HG02623 (cell line): ENCODE results near the gene ST6GALNAC2.

Experiments
- ATAC-seq: cut with Tn5 transposase; IDR thresholded peaks from one replicate; pipeline ENCODE4 v1.9.1; 2021; ENCODE audit warnings: moderate library complexity; ENCODE audit not compliant: unreplicated experiment

Gene ST6GALNAC2

DNA sequence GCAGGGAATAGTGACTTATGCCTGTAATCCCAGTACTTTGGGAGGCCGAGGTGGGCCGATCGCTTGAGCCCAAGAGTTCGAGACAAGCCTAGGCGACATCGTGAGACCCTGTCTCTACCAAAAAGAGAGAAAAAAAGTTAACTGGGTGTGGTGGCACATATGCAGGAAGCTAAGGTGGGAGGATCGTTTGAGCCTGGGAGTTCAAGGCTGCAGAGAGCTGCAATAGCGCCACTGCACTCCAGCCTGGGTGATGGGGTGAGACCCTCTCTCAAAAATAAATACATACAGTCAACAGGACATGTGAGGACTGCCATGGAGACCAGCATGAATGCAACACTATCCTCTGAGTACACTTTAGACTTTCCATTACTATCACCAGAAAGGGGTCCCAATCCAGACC is 15.4 kb upstream of the ST6GALNAC2 start:
- no peak for ATAC-seq

DNA sequence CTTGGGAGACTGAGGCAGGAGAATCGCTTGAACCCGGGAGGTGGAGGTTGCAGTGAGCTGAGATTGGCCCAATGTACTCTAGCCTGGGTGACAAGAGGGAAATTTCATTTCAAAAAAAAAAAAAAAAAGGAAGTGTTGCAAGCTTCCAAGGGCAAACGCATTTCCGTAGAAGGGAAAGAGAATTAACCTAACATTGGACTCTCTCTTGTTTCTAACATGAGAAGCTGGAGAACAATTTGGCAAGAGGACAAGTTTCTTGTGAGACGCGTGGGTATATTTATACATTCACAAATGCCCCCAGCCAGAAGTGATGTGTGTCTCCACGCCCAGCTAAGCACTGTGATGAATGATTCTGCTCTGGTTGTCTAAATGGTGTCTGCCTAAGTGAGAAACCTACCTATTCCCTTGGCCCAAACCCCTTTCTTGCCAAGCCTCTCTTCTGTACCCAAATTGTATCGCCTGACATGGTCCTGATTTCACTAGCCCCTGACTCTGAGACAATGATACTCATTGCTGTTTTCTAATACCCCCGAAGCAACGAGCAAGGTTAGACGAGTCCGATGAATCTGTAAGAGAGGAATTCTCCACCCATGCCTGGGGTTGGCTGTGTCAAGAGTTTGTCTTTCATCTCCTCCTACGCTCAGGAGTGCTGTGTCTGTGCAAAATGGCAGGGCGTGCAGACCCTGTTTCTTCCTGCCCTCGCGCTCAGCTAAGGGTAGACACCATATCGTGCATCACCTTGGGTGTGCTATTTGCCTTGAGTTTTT is 14.2 kb upstream of the ST6GALNAC2 start:
- ATAC-seq: no peak

DNA sequence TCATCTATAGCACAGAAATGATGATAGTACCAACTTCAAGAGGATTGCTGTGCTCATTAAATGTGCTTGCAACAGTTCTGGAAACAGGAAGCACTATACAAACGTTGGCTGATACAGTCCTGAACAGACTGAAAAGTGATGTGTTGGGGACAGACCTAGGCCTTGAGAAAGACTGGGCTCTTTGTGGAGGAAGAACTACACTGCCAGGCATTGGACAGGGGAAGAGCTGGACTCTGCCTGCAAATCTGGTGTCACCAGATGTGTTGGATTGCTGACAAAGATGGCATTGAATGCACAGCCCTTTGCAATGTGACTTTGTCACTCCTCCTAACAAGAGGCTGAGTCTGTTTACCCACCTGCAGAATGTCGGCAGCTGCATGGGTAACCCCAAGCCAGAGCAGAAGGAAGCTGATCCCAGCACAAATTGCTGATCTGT is 12.4 kb upstream of the ST6GALNAC2 start:
- ATAC-seq: no peak

DNA sequence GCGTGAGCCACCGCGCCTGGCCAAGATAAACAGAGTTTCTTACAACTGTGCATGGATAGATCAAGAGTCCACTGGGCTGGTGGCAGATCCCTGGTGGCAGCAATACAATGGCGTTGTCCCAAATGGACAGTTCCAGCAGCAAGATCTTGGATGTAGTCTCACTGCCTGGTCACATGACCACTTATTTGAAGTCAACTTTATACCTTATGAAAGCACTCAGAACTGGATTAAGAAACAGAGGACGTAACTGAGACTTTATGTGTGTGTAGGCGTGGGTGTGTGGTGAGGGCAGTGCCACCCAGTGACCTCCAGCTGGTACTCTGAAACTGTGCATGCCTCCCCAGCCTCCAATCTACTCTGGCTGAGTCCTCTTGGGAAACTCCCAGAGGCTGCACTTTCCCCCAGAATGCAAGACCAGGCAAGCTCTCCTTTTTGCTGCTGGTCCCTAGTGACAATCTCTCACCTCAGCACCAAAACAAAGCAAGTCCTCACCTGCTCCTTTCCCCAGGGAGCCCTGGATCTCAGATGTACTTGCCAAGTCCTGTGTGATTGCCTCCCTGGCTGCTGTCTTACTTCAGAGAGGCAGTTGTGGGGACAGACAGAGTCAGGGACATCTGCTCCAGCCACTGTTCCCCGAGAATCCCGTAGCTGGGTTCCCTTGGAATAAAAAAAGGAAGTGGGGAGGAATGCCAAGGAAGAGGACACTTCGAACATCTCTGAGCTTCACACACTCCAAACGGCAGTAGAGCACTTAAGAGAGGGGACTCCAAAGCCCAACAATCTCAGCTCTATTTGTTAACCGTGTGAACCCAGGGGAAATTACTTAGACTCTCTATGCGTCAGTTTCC is 11.7 kb upstream of the ST6GALNAC2 start:
- ATAC-seq: no peak

DNA sequence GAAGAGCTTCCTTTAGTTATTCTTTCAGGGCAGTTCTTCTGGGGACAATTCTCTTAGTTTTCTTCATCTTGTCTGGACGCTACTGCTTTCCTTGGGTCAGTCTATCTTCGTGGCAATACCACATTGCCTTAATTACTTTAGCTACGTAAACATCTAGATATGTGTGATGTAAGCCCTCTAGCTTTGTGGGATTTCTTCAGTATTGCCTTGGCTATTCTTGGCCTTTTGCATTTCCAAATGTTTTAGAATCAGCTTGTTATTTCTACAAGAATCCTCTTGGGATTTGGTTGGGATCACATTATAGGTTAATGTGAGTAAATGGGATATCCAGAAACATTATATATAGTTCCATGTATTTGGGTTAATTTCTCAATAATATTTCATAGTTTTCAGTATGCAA is 9.0 kb upstream of the ST6GALNAC2 start:
- no peak for ATAC-seq

DNA sequence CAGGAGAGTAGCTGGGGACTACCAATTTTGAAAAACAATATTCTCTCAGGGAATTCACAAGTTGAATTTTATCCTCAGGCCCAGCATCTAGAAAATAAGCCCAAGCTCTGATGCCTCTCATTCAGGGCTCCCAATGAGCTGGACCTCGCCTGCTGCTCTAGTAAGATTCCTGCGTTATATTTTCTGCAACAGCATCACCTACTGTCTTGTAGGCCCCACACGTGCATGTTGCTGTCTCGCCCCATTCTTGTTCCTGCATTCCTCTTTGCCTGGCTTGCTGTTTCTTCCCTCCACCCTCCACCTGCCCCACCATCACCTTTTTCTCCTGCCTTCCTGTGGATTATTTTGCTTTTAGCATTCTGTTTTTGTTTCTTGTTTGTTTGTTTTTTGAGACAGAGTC is 8.3 kb upstream of the ST6GALNAC2 start:
- no peak for ATAC-seq

DNA sequence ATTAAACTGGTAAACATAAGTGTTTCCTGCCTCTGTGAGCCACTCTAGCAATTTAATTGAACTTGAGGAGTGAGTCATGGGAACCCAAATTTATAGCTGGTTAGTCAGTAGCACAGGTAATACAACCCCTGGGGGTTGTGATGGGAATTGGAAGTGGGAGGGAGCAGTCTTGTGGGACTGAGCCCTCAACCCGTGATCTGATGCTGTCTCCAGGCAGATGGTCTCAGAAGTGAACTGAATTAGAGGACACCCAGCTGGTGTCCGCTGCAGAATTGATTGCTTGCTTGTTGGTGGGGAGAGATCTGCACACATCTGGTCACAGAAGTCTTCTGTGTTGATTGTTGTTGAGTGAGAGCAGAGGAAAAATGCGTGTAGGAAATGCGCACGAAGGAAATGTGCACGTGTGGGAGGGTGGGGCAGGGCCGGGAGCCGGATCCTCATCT is 7.7 kb upstream of the ST6GALNAC2 start:
- ATAC-seq: no peak

DNA sequence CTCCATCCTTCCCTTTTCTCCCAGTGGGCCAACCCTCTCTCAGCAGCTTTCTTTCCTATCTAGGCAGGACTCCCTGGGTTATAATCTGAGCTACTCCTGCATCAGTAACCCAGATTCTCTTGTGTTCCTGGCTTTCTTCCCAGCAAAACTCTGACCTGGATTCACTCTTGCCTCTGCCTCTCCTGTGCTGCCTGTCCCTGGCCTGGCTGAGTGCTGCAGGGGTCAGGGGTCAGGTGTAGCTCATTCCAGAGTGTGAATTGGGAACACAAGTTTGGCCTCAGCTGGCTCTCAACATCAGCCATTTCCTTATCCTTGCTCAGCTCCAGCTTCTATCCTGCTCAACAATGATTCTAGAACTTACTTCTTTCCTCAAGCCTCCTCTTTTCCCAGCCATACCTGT is 2.5 kb upstream of the ST6GALNAC2 start:
- no peak for ATAC-seq

DNA sequence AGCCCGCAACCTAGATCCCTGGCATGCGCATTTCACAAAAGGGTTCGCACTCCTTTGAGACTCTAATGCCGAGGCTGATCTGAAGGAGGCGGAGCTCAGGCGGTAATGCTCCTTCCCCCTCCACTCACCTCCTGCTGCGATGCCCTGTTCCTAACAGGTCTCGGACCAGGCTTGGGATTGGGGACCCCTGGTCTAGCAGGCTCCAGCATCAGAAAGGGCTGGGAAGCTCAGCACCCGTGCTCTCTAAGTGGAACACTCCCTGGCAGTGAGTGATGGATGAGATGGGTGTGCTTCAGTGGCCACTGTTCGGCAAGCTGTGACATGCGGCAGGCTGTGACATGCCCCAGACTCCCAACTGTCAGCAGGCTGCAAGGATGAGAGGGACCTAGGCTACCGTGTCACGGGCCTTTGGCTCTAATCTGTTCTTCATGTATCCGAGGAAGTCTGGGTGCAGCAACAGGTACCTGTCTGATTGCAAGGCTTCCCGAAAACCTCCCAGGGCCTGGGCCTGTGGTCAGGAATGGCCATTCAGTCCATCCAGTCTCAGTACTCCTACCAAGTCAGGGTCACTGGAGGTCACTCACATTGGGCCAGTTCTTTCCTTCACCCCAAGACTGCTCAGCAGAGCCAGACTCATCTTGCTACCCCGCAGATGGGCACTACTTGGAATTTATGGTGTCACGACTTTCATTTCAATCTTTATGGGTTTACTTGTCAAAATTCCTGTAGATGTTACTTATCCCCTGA is 1.3 kb upstream of the ST6GALNAC2 start:
- ATAC-seq: no peak

DNA sequence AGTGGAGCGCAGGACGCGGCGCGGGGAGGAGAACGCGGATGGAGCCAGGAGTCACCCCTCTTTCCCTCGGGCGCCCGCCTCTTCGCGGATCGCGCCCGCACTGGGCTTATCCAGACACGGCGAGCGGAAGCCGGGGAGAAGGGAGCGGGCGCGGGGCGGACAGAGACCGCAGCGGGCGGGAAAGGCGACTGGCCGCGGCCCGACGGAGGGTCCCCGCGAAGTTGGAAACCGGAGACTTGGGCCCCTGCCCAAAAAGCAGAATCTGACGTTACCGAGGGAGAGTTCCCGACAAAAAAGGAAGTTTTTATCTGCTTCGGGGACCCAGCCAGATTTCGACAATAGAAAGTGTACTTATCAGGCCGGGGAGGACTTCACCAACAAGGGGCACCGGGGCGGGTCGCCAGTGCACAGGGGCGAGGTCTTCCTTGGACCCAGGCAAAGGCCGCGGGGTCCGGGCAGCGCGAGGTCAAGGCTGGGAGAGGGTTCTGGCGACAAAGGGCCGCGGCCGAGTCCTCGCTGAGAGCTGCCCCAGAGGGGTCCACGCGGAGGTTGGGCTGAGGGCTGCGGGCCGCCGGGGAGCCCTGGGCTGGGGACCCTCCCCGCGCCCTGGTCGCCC is 519 bp downstream of the ST6GALNAC2 start:
- no peak for ATAC-seq

DNA sequence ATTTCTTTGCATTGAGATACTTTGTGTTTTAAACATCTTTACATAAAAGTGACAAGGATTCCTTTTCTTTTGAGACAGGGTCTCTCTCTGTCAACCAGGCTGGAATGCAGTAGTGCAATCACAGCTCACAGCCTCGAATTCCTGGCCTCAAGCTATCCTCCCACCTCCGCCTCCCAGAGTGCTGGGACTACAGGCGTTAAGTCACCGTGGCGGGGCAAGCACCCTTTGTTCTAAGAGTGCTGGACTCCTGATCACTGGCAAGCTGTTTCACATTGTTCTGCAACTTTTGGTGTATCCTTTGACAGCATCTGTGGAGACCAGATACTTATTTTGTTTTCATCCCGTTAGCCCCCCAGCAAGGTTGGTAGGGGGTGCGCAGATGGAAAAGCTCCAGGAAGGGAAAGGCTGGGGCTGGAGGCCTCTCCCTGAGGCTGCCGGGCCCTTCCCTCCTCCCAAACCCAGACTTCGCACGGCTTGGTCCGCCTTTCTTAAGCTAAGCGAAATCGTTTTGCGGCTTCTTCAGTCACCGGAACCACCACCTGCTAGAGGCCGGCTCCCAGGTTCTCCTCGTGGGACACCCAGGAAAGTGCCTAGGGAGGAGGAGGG is 1.1 kb downstream of the ST6GALNAC2 start:
- ATAC-seq: no peak

DNA sequence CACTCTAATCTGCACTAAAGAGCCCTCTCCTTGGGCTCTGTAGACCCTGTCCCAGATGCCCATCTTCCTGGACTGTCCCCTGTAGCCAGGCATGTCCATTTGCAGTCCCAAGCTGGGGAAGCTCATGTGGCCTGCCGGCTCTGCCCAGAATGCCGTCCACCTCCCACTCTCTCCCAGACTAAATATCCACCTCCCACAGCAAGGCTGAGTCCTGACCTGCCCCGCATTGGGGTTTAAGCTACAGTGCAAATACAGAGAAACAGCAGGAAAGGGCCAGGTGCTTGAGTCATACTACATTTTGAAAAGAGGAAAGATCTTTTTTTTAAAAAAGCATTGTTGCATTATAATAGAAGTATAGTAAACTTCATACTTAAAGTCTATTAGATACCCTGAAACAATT is 3.0 kb downstream of the ST6GALNAC2 start:
- no peak for ATAC-seq

DNA sequence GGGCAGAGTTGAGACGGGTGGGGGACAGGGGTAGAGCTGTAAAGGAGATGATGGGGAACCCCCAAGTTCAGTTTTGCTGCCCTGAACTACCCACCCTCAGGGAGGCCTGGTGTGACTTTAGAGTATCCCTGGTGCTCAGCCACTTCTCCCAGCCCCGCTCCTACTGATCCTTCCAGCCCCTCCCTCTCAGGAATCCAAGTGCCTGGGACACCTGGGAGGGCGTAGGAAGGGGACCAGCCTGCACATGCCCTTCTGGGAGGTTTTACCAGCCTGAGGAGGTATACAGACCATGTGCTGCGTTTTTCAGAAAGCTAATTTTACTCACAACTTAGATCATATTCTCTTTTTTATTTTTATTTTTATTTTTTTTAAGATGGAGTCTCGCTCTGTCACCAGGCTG is 4.1 kb downstream of the ST6GALNAC2 start:
- ATAC-seq: no peak

DNA sequence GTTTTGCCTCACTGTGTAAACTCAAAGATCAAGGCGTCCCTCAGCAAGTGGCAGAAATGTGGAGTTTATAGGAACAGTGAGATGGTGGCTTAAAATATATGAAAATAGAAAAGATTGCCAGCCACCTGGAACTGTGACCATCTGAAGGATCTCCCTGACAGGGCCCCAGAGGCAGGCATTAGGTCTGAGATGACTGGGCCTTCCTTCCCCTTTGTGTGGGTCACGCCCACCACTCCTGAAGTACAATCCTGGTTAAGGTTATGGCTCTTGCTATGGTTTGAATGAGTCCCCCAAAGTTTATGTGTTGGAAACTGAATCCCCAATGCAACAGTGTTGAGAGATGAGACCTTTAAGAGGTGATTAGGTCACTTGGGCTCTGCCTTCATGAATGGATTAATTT is 6.4 kb downstream of the ST6GALNAC2 start:
- ATAC-seq: no peak

DNA sequence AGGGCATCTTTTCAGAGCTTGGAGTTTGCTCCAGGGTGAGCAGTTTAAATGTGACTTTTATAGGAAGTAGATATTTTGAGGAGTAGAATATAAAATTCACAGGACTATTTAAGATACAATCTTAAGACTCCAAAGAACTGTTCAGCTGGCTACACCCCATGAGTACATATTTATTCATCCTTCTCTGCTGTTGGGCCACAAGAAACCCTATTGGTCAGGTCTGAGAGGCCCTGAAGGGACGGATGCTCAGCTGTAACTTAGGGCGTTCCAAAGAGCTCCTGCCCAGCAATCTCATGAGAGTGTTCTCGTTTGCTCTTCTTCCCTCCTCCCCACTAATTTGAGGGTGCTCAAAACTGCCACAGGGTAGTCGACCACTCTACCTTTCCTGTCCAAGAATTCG is 7.3 kb downstream of the ST6GALNAC2 start:
- no peak for ATAC-seq

DNA sequence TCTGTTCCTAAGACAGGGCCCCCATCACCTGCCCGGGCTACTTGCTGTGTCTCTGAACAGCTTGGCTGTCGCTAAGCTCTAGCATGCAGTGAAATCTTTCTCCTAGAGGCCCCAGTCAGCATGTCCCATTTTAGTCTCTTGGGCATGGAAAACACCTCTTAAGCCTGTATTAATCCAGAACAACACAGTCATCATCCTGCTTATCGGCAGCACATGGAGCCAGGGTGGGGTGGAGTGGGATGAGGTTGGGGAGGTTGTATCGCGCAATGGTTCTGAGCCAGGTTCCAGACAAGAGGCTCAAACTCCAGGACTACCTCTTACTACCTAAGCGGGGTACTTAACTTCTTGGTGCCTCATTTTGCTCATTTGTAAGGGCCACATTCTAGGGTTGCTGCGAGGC is 7.8 kb downstream of the ST6GALNAC2 start:
- ATAC-seq: no peak

DNA sequence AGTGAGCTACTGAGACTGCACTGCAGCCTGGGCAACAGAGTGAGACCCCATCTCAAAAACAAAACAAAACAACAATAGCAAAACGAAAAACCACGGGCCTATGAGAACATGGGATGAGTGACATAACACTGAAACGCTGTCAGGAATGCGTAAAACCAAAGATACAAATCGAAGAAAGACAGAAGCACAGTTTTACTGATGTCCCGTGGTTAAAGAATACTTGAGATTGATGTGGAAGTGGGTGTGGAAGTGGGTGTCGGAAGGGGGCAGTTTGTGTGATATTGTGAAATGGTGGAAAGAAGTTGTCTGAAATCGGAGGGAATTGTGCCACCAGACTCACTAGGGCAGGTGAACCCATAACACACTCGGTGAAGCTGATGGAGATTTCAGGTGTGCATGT is 9.5 kb downstream of the ST6GALNAC2 start:
- no peak for ATAC-seq

DNA sequence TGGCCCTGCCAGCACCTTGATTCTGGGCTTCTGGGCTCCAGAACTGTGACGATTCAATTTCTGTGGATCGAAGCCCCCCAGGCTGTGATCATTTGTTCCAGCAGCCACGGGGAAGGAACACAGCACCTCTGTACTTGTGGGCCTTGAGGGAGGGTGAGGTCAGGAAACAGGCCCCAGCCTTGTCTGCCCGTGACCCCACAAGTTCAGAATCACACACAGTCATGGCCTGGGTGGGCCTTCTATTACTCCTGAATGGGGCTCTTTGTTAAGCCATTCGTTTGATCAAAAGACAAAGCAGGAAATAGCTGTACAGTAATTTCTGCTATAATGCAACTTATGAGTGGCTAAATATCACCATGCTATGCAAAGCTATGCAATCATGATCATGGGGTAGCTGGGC is 10.1 kb downstream of the ST6GALNAC2 start:
- no peak for ATAC-seq

DNA sequence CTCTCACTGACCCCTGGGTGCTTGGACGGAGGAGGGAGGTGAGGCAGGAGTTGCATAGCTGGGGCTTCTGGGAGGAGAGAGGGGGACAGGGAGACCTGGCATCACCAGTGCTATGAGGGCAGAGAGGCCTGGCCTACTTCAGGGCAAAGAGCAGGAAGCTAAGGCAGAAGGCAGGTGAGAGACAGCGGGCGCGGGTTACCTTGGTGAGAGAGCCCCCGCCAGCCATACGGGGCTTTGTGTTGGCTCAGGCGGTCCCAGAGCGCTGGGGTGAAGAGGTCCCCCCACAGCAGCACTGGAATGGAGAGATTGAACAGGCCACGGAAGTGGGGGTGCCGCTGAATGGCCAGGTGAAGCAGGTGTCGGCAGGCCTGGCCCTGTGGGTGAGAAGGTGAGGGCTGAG is 11.5 kb downstream of the ST6GALNAC2 start:
- no peak for ATAC-seq

DNA sequence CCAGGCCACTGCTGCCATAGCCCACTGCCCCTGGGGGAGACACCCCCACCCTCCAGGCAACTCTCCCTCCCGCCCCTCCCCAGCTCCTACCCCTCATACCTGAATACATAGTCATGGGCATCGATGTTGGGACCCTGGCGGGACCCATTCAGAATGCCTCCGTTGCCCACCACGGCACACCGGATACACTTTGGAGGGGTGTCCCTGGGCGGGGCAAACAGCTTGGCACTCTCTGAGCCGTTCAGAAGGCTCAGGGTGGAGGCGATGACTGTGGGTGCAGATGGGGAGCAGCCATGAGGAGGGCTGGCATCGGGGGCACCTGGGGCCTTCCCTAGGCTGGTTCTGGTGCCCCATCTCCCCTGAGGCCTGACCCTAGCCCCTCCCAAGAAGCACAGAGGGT is 12.6 kb downstream of the ST6GALNAC2 start:
- ATAC-seq: no peak
